OCI-LY7 (cell line): Measurements from ENCODE around the gene FBXO36. TPM values are rescaled to one million over a fixed set of nuclear protein-coding genes. Genes with fewer than 3 reads are reported as not detected.

ENCODE experiments used
- BruUV-seq: library from RNA; stranded (reverse); fragments of 400-500 nt; replicated peaks from 2 replicates; lab custom pipeline; 2021; lab: Mats Ljungman, UMichigan
- CTCF ChIA-PET: fragments of 300-600 bp; sonication (Branson Sonifier 250); formaldehyde crosslinking; loops from one replicate; lab custom pipeline; 2022; ENCODE audit warnings: antibody characterized with exemption; ENCODE audit not compliant: unreplicated experiment; lab: Charles Lee
- POLR2A ChIA-PET: fragments of 300-600 bp; sonication (Branson Sonifier 250); formaldehyde crosslinking; loops from one replicate; lab custom pipeline; 2022; ENCODE audit warnings: antibody characterized with exemption; lab: Charles Lee
- DNase-seq: peaks from one replicate; pipeline ENCODE4 v3.0.0-alpha.2; 2015; ENCODE audit warnings: low spot score
- H2AFZ ChIP-seq: fragments of 200-600 bp; sonication (generic), shearing (Covaris generic); 2 replicates; pipeline ENCODE4 v1.6.1; 2014; ENCODE audit warnings: mild to moderate bottlenecking, antibody characterized with exemption, low read length, moderate library complexity
- H3K27ac ChIP-seq: fragments of 200-600 bp; sonication (generic); 2 replicates; pipeline ENCODE4 v1.5.1; 2014; ENCODE audit warnings: mixed run types, low read depth, mild to moderate bottlenecking, moderate library complexity, low read length, inconsistent platforms; ENCODE audit not compliant: poor library complexity, severe bottlenecking
- H3K36me3 ChIP-seq: fragments of 200-600 bp; sonication (generic); 2 replicates; pipeline ENCODE4 v1.6.1; 2014; ENCODE audit warnings: mild to moderate bottlenecking, antibody characterized with exemption, low read length, moderate library complexity, mixed read lengths; ENCODE audit not compliant: insufficient read depth
- H3K4me1 ChIP-seq: fragments of 200-600 bp; sonication (generic); 2 replicates; pipeline ENCODE4 v1.5.1; 2014; ENCODE audit warnings: mild to moderate bottlenecking, low read length; ENCODE audit not compliant: insufficient read depth, poor library complexity, severe bottlenecking
- H3K4me2 ChIP-seq: fragments of 200-600 bp; sonication (generic); 2 replicates; pipeline ENCODE4 v1.6.1; 2014; ENCODE audit warnings: mild to moderate bottlenecking, low read length
- H3K4me3 ChIP-seq: fragments of 200-600 bp; sonication (generic); 2 replicates; pipeline ENCODE4 v1.5.1; 2014; ENCODE audit warnings: mild to moderate bottlenecking, low read depth, low read length; ENCODE audit not compliant: poor library complexity, severe bottlenecking
- H3K79me2 ChIP-seq: fragments of 200-600 bp; sonication (generic); 2 replicates; pipeline ENCODE4 v1.6.1; 2016; ENCODE audit warnings: low read depth, mild to moderate bottlenecking, low read length, moderate library complexity, mixed read lengths; ENCODE audit not compliant: insufficient read depth
- H3K9me2 ChIP-seq: fragments of 200-600 bp; sonication (generic); 2 replicates; pipeline ENCODE4 v1.6.1; 2016; ENCODE audit warnings: mild to moderate bottlenecking, low read length, mixed read lengths; ENCODE audit not compliant: insufficient read depth
- H3K9me3 ChIP-seq: fragments of 200-600 bp; sonication (generic); 2 replicates; pipeline ENCODE4 v1.6.1; 2014; ENCODE audit warnings: mild to moderate bottlenecking, mixed run types, low read length, mixed read lengths
- H4K20me1 ChIP-seq: fragments of 200-600 bp; sonication (generic); 2 replicates; pipeline ENCODE4 v1.6.1; 2014; ENCODE audit warnings: mild to moderate bottlenecking, antibody characterized with exemption, low read length, moderate library complexity, mixed read lengths; ENCODE audit not compliant: insufficient read depth
- CTCF ChIP-seq: fragments of 200-600 bp; sonication (generic); conservative IDR thresholded peaks from 2 replicates; pipeline ENCODE4 v1.5.1; 2014; ENCODE audit warnings: mild to moderate bottlenecking, antibody characterized with exemption, low read length, moderate library complexity, mixed read lengths
- EZH2phosphoT487 ChIP-seq: fragments of 200-600 bp; sonication (generic); IDR thresholded peaks from 2 replicates; pipeline ENCODE4 v1.6.1; 2018; ENCODE audit warnings: low read depth, borderline replicate concordance, mild to moderate bottlenecking, mixed run types, antibody characterized with exemption, low read length, moderate library complexity, mixed read lengths
- intact Hi-C: fragments of 100-400 bp; cut with micrococcal nuclease; formaldehyde crosslinking; loops from one replicate; pipeline ENCODE4 v1.10.0; 2022; ENCODE audit not compliant: unreplicated experiment
- total RNA-seq, 2 experiments: library from RNA; depleted of rRNA in 1 of 2; stranded (reverse); fragments of >200 nt in 1 of 2; shearing (Covaris generic) in 1 of 2; gene quantifications; 2 replicates each; pipeline ENCODE4 v1.2.3, GENCODE V29; 2014 to 2022

The FBXO36 gene
- total RNA-seq, 2 experiments from 2014 or later = 2.5 to 2.6 TPM

- intact Hi-C loops = no loop called here
- H3K4me3 ChIP-seq = no peak overlapping the region
- DNase-seq = no peak
- no peak overlapping the region for H3K4me2 ChIP-seq
- no peak overlapping the region for H3K27ac ChIP-seq
- no peaks in the 10 kb centered on the region for H4K20me1 ChIP-seq
- H3K9me2 ChIP-seq = no peaks in the 10 kb centered on the region
- POLR2A ChIA-PET = interaction anchor here (0.7 to 1.1 kb wide), 2 partner anchors 30 to 778 kb away, joined by 3 read pairs; no protein-coding TSS in a partner anchor
- H3K79me2 ChIP-seq = no peaks in the 10 kb centered on the region
- BruUV-seq = no TSS peak
- no peaks in the 10 kb centered on the region for H3K9me3 ChIP-seq
- no peak overlapping the region for H2AFZ ChIP-seq
- no peaks in the 10 kb centered on the region for H3K36me3 ChIP-seq
- no peak for TF ChIP-seq EZH2phosphoT487
- TF ChIP-seq CTCF = no peak
- CTCF ChIA-PET = no interaction called here
- no peaks in the 10 kb centered on the region for H3K4me1 ChIP-seq
These were observed 48.1 kb downstream of the FBXO36 start for GRCh38 chr2:229970406-229970805.

- H3K9me2 ChIP-seq = no peaks in the 10 kb centered on the region
These were observed 49.0 kb downstream of the FBXO36 start for GRCh38 chr2:229971298-229971790.

More at GRCh38 chr2:229971298-229971790, 49.0 kb downstream of the FBXO36 start:
- Histone ChIP-seq H4K20me1 (no peaks in the 10 kb centered on the region), H3K4me1 (no peaks in the 10 kb centered on the region), H2AFZ (no peak overlapping the region), H3K4me3 (no peak overlapping the region), H3K79me2 (no peaks in the 10 kb centered on the region), H3K4me2 (no peak overlapping the region), H3K9me3 (no peaks in the 10 kb centered on the region), H3K36me3 (no peaks in the 10 kb centered on the region), H3K27ac (no peak overlapping the region)
- no peak for DNase-seq
- intact Hi-C loops = no loop called here
- BruUV-seq = no TSS peak
- CTCF ChIA-PET = interaction anchor here (0.5 kb wide), 1 partner anchor 631 kb away, joined by 5 read pairs; no protein-coding TSS in a partner anchor
- TF ChIP-seq EZH2phosphoT487 (no peak), CTCF (no peak)
- POLR2A ChIA-PET = interaction anchor here (0.7 to 1.1 kb wide), 2 partner anchors 29 to 777 kb away, joined by 3 read pairs; no protein-coding TSS in a partner anchor
